IPS-15b (cell line): ENCODE results near the gene CNTNAP3B.
"Not testable (repeated sequence)": the region's sequence is repeated elsewhere in the genome, so short reads cannot be mapped to it uniquely, and the experiment has no call there.

ENCODE experiments used
- H3K27me3 ChIP-seq: one replicate; pipeline ENCODE4 v1.6.1; 2013; ENCODE audit warnings: low read length; ENCODE audit not compliant: control insufficient read depth, insufficient read depth
- H3K36me3 ChIP-seq: one replicate; pipeline ENCODE4 v1.6.1; 2013; ENCODE audit warnings: low read length; ENCODE audit not compliant: control insufficient read depth, insufficient read depth
- H3K4me1 ChIP-seq: one replicate; pipeline ENCODE4 v1.6.1; 2013; ENCODE audit warnings: mild to moderate bottlenecking, low read length; ENCODE audit not compliant: control insufficient read depth, insufficient read depth
- H3K4me3 ChIP-seq: one replicate; pipeline ENCODE4 v1.5.1; 2013; ENCODE audit warnings: low read depth, low read length
- H3K9ac ChIP-seq: one replicate; pipeline ENCODE4 v1.6.1; 2013; ENCODE audit warnings: low read depth, mild to moderate bottlenecking, low read length
- H3K9me3 ChIP-seq: one replicate; pipeline ENCODE4 v1.6.1; 2013; ENCODE audit warnings: mild to moderate bottlenecking, low read length; ENCODE audit not compliant: control insufficient read depth, insufficient read depth

CNTNAP3B gene

DNA sequence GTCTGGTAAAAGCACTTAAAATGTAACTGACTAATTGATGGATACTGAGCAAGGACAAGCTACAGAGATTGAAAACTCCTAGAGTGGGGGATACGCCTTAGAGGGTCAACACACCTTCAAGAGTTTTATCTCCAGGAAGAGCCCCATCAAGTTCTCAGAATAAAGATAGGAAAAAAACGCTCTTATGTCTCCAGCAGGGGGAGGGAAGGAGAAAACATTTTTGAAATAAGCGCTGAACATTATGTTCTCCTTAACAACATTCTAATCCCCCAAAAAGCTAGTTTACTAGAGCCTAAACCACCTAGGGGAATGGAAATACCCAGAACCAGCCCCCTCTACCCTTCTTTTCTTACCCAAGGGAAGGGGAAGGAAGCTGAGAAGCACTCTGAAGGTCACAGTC lies 187.5 kb downstream of the CNTNAP3B start:
- not testable (repeated sequence) for H3K27me3 ChIP-seq, H3K4me3 ChIP-seq, H3K9ac ChIP-seq, H3K9me3 ChIP-seq, H3K4me1 ChIP-seq, H3K36me3 ChIP-seq

DNA sequence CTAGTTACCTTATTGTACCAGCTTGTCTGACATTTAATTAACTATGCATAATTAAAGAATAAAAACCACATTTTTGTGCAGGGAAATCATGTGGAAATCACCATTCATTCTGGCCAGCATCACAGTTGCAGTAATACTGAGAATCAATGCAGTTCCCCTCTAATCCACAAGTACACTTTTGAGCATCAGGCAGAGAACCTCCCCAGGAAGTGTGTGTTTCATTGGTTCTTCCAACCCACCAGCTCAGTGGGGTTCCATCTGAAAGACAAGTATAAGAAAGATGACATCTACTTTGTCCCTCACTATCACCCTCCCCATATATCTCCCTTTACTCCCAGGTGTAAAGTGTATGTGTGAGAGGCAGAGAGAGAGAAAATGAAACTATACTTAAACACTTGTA lies 191.1 kb downstream of the CNTNAP3B start:
- not testable (repeated sequence) for H3K4me1 ChIP-seq, H3K4me3 ChIP-seq, H3K27me3 ChIP-seq, H3K36me3 ChIP-seq, H3K9ac ChIP-seq, H3K9me3 ChIP-seq

DNA sequence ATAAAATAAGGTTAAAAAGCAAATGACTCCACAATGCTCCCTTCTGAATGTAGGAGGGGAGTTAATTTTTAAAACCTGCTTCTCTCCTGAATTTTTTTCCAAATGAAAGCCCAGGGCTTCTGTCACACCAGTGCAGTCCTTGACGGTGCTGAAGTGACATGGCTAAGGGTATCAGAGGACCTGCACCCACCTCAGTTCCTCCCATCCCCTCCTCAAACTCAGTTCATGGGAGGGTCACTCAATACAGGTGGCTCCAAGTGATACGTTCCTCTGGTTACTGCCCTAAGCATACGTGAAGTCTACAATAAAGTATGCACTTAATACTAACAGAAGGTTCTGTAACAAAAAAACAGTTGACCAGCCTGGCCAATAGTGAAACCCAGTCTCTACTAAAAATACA lies 193.5 kb downstream of the CNTNAP3B start:
- not testable (repeated sequence) for H3K9ac ChIP-seq, H3K4me1 ChIP-seq, H3K9me3 ChIP-seq, H3K36me3 ChIP-seq, H3K27me3 ChIP-seq, H3K4me3 ChIP-seq

DNA sequence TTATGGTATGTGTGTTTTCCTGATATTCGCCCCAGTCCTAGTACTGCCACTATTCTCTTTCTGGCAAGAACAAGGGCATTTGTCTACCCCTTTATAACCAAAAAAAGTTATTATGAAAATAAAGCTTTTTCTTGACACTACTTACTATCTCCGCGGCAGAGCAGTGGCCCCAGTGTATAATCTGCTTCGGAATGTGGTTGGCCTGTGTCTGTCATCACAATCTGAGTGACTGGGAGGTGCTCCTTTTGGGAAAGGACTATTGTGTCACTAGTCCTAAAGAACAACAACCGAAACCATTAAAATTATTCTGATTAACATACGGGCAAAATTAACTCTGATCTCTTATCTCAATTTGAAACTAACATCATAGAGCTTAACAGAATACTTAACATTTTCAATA lies 200.1 kb downstream of the CNTNAP3B start:
- not testable (repeated sequence) for H3K9me3 ChIP-seq, H3K4me3 ChIP-seq, H3K9ac ChIP-seq, H3K36me3 ChIP-seq, H3K4me1 ChIP-seq, H3K27me3 ChIP-seq

DNA sequence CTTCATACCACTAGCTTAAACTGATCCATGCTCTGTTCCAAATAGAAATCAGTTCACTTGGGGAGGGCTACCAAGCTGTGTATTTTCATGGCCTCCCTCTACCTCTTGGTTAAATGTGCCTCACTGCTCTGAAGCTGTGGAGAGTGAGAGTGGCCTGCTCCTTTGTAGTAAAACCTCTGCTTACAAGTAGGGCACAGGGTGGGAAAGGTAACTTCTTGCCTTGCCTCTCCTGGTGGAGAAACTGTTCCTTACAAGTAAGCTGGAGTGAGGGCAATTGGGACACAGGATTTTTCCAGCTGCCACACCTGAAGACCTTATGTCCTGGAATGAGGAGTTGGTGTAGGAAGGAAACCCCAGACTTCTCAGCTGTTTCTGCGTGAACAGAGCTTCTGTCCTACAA lies 211.9 kb downstream of the CNTNAP3B start:
- not testable (repeated sequence) for H3K4me1 ChIP-seq, H3K4me3 ChIP-seq, H3K9me3 ChIP-seq, H3K36me3 ChIP-seq, H3K9ac ChIP-seq, H3K27me3 ChIP-seq

DNA sequence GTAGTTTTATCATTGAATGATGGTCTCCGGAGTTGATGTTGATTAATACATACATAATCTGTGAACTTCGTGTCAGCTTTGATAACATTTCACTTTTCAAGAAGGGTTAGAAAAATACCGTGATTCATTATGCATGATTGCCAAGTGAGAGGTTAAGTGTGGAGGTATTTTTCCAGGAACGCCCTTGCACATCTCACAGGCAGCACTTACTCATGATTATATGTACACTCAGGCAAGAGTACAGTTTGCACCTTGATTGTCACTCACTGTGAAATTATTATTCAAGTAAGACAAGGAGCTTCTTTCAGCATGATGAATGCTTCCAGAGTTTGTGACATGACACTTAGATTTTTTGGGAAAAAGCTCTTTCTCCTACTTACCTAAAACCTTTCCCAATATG lies 223.7 kb downstream of the CNTNAP3B start:
- H3K9ac ChIP-seq, H3K4me1 ChIP-seq, H3K9me3 ChIP-seq, H3K4me3 ChIP-seq, H3K36me3 ChIP-seq, H3K27me3 ChIP-seq: not testable (repeated sequence)

DNA sequence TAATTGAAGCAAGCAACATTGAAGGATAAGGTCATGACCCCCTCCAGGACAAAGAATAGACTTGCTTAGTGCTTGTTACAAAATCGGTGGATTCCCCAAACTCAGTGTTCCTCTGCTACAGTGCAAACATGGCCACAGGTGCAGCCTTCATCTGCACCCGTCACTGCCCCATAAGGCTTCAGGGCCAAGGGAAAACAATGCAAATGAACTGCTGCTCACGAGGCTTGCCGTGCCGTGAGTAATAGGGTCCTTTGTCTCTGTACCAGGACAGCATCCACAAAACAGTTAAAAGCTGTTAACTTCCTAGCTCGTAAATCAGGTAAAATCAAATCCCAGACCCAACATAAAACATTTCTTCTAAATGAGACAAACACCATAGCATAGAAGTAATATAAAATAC lies 226.5 kb downstream of the CNTNAP3B start:
- H3K36me3 ChIP-seq, H3K9me3 ChIP-seq, H3K4me3 ChIP-seq, H3K9ac ChIP-seq, H3K27me3 ChIP-seq, H3K4me1 ChIP-seq: not testable (repeated sequence)

DNA sequence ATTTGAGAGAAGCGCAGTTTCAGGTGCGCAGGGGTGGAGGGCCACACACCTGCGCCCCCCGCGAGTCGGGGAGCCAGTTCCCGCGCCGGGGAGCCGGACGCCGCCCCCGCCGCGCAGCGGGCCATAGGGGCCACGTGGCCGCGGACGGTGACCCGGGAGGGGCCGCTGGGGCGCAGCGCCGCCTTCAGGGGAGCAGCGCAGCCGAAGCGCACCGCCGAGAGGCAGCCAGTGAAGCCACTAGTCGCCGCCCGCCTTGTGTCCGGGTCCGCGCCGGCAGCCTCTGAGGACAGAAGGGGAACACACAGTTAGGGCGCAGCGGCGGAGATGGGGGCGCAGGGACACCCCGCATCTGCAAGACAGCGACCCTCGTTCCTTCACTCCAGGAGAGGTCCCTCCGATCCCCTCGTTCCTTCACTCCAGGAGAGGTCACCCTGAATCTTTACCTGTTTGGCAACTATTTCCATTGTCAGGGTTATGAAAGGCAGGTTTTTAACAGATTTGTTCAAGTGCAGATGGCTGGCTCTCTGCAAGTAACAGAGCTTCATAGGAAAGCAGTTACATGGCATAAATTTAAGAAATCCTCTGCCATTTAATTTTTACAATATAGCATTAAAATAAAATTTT lies 230.4 kb downstream of the CNTNAP3B start:
- not testable (repeated sequence) for H3K4me3 ChIP-seq, H3K4me1 ChIP-seq, H3K9ac ChIP-seq, H3K9me3 ChIP-seq, H3K36me3 ChIP-seq, H3K27me3 ChIP-seq

DNA sequence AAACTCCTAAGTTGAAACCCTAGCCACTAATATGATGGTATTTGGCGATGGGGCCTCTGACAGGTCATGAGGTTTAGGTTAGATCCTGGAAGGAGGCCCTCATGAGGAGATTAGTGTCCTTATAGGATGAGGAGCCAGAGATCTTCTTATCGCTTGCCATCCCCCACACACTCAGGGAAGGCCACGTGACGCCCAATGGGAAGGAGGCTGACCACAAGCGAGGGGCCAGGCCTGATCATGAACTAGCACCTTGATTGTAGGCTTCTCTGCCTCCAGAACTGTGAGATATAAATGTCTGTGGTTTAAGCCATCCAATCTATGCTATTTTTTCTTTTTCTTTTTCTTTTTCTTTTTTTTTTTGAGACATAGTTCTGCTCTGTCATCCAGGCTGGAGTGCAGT lies 254.7 kb downstream of the CNTNAP3B start:
- H3K27me3 ChIP-seq, H3K4me1 ChIP-seq, H3K9ac ChIP-seq, H3K9me3 ChIP-seq, H3K36me3 ChIP-seq, H3K4me3 ChIP-seq: not testable (repeated sequence)

DNA sequence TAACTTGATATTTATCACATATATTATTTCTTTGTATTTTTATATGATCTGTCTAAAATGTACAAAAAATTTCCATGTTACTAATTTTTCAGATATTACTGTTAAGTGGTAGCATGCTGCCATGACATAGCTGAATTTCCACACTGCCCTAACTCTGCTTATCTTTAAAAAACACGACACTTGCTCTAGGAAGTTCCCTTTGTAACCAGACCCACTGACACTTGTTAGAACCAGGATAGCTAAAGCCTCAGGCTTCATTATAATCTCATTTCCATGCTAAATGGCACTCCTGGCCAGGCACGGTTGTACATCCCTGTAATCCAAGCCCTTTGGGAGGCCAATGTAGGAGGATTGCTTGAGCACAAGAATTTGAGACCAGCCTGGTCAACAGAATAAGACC lies 273.8 kb downstream of the CNTNAP3B start:
- H3K4me3 ChIP-seq, H3K27me3 ChIP-seq, H3K4me1 ChIP-seq, H3K9me3 ChIP-seq, H3K36me3 ChIP-seq, H3K9ac ChIP-seq: not testable (repeated sequence)

DNA sequence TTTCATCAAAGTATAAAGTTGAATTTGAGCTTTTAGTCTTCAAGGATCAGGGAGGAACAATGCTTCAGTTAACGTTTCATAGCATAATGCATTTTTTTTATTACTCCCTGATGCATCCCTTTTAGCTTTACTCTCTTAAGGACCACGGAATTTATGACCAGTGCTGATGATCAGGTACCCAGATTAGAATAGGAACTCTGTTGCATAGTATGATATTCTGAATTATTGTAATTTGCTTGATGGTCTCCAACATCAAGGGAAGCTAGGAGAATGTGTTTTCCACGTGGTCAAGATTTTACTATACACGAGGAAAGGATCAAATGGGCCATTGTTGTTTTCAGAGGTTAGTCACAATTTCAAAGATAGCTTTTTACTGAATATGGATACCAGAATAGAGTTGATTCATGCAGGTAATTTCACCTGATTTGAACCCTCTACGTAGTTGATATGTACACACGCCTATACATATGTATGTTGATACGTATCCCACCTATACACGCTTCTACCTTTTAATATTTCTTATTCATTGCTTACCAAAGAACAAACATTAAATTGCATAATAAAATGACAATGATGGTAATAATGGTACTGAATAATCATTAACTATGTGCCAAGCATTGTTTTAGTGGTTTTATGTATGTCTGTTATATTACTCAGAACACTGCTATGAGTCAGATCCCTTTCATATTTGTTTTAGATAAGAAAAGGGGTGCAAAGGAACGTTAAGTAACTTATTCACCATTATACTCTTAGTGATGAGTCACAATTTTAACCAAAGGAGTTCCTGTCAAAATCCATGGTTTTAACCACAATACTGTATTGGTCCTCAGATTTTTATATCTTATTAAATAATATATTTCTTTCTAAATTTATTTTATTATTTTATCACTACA lies 277.1 kb downstream of the CNTNAP3B start:
- H3K9me3 ChIP-seq, H3K36me3 ChIP-seq, H3K9ac ChIP-seq, H3K4me1 ChIP-seq, H3K4me3 ChIP-seq, H3K27me3 ChIP-seq: not testable (repeated sequence)

DNA sequence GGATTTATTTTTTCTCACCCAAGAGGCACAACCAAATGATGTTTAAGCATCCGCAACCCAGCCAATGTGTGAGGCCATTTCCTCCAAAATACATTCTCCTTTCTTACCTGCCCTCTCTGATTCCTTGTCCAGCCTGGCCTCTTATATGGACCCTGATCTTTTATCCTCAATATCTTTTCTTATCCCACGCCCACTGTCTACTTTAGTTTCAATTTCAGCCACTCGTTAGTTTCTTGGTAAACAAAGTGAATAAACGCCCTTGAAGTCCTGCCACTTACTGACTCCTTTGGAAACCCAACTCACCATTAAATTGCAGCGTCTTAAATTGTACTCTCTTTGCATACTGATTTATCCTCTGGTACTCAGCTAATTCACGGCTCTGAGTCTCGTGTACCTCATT lies 281.4 kb downstream of the CNTNAP3B start:
- H3K4me1 ChIP-seq, H3K9ac ChIP-seq, H3K9me3 ChIP-seq, H3K36me3 ChIP-seq, H3K4me3 ChIP-seq, H3K27me3 ChIP-seq: not testable (repeated sequence)
